Measurements from ENCODE around the gene MED22. TPM values are rescaled to one million over a fixed set of nuclear protein-coding genes. Genes with fewer than 3 reads are reported as not detected.
A peak's percentile ranks its signal among the peaks of the same experiment; 100 is the strongest.
"Not testable (repeated sequence)": the region's sequence is repeated elsewhere in the genome, so short reads cannot be mapped to it uniquely, and the experiment has no call there.

The MED22 gene
- polyA plus RNA-seq, 1 donor = 25.6 TPM

DNA sequence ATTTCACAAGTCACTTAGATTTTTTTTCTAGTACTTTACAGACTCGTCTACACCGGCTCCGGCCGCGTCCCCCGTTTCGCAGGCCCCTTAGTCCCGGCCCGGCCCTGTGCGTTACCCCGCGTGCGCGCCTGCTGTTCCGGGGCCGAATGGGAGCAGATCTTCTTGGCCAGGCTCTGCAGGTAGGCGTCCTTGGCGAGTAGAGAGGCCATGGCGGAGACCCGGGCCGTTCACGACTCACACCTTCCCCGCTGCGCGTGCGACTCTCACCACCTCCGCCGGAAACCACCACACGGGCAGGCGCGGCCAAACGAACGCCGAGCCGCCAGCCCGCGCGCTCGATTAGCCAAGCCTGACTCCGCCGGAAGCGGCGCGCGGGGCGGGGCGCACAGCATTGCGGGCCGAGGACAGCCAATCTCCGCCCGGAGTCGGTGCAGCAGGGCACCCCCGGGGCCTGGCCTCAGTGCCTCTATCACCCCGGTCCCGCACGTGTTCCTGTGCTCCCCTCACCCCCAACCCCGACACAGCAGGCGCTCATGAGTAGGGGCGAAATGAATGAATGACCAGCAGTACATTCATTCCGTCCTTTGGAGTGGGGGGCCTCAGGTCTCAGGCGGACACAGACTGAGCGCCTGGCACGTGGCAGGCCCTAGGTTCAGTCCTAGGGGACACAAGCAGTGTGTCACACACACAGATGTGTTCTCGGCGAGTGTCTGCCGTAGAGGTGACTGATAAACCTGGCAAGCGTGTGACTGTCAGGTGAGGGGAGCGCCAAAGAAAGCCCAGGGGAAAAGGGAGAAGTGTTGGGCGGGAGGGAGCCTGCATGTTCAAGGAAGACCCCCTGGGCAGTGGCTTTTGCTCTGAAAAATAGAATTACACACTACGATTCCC, 11.8 kb downstream of the MED22 start, which contains the start of gene SURF6:
SURF6 (minus strand) TSS at position 265 of the 888 bp plus-strand sequence; CDS start at position 209, 56 bp downstream.
- peak; percentile 86 for DNase-seq

- DNase-seq = not testable (repeated sequence)
These were observed 13.0 kb downstream of the MED22 start for GRCh38 chr9:133334888-133335287.

GRCh38 chr9:133334161-133334560, 13.8 kb downstream of the MED22 start:
- DNase-seq = no peak

DNA sequence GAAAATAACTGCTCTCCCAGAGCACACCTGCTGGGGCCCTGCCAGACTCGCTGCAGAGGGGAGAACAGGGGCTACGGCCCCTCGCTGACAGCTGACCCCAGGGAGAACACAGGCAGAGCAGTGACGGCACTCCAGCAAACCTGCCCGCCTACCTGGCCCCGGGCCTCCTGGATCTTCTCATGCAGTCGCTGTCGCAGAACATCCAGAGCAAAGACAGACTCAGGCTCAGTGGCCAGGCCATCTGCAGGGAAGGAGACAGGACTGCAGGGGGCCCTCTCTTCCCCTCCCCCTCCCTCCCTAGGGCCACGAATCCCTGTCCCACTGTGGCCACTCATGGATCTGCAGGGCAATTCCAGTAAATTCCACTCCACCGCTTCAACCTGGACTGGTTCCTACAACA, 14.4 kb downstream of the MED22 start:
- no peak for DNase-seq

GRCh38 chr9:133333011-133333410, 14.9 kb downstream of the MED22 start:
- no peak for DNase-seq

DNA sequence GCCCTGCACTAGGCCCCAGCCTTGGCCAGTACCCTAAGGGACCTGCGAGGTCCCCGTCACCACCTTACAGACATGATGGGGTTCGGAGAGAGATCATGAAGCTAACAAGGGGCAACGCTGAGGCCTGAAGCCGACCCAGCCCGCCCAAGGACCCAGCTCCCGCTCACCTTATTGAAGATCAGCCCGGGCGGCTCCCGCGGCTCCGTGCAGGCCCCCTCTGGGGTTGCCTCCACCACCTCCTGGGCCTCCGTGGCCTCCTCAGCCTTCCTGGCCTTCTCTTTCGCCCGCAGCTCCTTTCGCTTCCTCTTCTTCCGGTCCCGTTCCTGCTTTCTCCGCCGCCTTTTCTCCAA, 15.6 kb downstream of the MED22 start:
- DNase-seq = no peak

DNA sequence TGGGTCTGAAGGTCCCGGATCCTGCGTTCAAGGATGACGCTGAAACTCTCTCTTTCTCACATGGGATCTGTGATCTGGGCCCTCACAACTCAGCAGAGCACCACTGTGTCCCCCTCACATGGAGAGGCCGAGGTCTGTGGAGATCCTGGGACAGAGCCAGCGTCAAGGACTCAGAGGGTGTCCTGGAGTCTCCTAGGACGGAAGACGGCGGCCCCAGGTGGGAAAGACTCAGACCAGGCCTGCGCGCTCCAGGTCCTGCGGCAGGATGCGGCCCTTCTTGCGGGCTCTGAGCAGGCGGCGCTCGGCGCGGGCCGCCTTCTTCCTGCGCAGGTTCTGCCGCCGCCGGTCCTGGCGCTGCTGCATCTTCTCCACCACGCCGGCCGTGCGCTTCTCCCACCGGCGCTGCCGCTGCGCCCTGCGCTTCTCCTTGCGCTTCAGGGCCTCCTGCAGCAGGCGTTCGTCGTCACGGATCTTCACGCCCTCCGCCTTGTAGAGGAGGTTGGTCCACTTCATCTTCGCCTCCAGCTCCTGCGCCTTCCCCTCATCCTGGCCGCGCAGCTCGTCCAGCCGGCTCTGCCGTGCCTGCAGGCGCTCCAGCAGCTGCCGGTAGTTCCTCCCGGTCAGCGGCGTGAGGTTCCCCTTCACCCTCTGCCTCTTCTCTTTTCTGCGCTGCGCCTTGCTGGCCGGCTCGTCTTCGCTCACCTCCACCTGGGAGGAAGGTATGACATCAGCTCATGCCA, 16.1 kb downstream of the MED22 start:
- no peak for DNase-seq

GRCh38 chr9:133331221-133331620, 16.7 kb downstream of the MED22 start:
- no peak for DNase-seq

DNA sequence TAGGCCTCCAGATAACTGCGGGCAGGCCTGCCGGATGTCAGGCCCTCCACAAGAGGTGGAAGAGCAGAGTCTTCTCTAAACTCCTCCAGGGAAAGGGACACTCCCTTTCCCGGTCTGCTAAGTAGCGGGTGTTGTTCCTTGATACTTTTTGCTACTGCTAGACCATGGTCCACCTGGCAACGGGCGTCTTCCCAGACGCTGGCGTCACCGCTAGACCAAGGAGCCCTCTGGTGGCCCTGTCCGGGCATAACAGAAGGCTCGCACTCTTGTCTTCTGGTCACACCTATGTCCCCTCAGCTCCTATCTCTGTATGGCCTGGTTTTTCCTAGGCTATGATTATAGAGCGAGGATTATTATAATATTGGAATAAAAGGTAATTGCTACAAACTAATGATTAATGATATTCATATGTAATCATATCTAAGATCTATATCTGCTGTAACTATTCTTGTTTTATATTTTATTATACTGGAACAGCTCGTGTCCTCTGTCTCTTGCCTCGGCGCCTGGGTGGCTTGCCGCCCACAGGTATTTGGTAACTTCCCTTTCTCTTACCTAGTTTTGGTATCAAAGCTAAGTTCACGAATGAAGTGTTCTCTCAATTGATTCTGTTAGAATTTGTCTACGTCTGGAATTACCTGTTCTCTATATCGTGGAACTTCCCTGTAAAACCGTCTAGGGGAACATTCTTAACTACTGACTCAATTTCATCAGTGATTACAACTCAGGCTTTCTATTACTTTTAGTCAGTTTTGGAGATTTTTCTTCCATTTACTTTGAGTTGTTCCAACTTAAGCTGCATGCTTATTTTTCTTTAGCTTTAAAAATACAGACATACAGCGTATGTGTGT, 18.4 kb downstream of the MED22 start:
- not testable (repeated sequence) for DNase-seq

DNA sequence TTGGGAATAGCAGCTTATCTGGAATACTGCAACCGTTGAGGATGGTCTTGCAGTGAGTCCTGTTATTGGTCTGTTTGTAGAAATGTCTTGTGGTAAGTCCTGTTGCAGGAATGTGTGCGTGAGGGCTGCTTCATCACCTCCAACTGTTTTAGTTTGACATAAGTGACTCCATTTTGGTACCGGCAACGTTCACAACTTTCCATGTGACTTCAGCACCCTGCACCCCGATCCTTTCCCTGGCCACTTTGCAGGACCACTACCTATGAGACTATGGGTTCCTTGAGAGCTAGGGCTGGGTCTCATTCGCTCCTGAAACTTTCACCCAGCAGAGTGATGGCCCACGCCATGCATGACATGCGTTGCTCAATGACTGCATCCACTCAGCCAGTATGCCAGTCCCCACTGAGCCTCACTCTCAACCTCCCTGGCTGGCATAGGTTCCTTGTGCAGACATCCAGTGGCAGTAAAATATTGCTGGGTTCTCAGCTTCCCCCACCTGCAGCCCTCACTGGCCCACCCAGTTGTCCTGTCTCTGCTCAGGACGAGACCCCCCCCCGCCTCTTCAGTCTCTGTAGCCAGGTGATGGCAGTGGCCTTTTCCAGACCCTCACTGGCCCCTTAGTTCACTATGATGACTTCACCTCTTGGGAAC, 20.0 kb downstream of the MED22 start:
- no peak for DNase-seq

GRCh38 chr9:133327021-133327420, 20.9 kb downstream of the MED22 start:
- DNase-seq = not testable (repeated sequence)

DNA sequence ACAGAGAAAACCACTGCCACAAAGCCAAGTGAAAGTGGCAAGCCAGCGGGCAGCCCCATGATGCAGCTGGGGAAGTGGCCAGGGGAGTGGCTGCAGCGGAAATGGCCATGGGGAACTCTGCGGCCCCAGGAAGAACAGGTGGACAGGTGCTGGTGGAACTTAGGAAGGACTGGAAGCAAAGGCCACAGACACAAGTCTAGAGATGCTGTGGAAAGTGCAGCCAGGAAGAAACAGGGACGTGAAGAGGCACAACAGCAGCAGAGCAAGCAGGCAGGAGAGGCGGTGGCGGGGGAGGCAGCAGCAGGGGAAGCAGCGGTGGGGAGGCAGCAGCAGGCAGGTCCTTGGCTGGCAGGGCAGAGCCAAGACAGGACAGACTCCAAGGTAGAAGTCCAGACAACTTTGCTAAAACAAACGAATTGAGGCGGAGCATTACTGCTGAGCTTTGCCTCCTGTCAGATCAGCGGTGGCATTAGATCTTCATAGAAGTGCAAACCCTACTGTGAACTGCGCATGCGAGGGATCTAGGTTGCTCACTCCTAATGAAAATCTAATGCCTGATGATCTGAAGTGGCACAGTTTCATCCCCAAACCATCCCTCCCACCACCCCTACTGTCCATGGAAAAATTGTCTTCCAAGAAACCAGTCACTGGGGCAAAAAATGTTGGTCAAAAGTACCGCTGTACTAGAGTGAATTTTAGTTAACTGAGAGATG, 23.8 kb downstream of the MED22 start:
- DNase-seq = no peak

GRCh38 chr9:133323211-133323610, 24.7 kb downstream of the MED22 start:
- DNase-seq = no peak

DNA sequence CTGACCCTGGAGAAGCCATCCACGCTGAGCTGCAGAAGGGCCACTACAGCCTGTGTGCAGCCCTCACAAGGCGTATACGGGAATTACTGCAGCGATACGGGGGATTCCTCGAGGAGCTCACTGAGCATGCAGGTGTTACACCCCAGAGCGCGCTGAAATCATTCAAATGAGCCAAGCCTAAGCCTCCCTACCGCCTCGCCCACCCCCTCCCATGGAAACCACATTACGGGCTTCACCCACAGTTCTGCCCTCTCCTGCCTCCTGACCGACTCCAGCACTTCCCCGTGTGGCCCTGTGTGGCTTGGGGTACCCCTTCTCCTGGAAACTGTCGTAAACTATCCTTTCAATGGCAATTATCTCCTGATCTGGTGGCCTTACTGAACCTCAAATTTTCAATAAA, 25.2 kb downstream of the MED22 start:
- no peak for DNase-seq

GRCh38 chr9:133321411-133321935, 26.5 kb downstream of the MED22 start:
- no peak for DNase-seq

DNA sequence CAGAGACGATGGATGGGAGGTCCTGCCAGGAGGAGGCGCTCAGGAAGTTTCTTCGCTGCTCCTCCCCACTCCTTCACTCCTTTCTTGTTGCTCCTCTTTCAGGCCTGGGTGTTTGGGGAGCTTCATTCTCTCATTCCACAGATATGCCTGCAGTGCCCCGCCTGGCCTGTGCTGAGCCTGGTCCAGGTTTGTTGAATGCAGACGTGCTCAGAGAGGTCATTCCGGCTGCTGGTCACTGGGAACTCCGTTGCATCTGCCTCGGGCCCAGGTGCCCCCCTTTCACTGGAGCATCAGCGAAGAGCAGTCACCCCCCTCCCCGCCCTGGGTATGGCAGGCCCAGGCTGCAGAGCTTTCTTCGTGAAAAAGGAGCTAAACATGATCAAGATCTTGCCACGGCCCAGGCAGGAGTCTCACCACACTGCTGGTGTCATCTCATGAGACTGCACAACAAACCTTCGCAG, 27.5 kb downstream of the MED22 start:
- DNase-seq = no peak

DNA sequence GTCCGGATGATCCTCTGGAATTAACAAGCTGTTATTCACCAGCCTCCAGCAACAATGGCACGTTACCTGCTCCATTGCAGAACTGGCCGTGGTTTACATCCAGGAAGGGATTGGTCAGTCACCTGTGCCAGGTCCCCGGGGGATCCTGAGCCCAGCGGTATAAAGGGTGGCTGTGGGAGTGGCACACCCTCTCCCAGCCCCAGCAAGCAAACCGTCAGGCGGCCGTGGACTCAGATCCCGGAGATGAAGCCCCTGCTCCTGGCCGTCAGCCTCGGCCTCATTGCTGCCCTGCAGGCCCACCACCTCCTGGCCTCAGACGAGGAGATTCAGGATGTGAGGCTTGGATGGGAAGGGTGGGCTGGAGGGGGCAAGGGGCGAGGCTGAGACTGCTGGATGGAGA, 30.4 kb downstream of the MED22 start:
- not testable (repeated sequence) for DNase-seq

GRCh38 chr9:133315997-133316396, 31.9 kb downstream of the MED22 start:
- DNase-seq = no peak

DNA sequence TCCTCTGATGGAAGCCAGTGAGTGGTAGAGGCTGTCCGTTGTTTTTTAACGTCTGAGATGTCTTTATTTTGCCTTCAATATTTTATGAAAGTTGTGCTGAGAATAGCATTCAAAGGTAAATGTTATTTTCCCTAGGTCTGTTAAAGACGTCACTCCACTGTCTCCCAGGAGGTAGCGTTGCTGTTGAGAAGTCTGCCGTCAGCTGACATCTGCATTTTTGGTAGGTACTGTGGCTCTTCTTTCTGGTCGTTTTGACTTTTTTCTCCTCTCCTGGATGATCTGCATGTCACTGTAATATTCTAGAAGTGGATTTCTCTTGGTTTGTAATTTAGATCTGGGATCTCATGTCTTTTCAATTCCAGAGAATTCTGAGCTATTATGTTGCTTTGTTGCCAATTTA, 38.3 kb downstream of the MED22 start:
- no peak for DNase-seq

GRCh38 chr9:133307301-133307700, 40.6 kb downstream of the MED22 start:
- no peak for DNase-seq

All from left kidney (tissue), 2 donors.